WTC11 (cell line): ENCODE measurements around the gene ZNF304. TPM values are rescaled to one million over a fixed set of nuclear protein-coding genes. Genes with fewer than 3 reads are reported as not detected.

Experiments
- ATAC-seq: fragments of 200-7000 bp; cut with Tn5 transposase; 2 replicates; pipeline ENCODE4 v1.10.0; 2021; ENCODE audit warnings: mild to moderate bottlenecking, moderate library complexity
- CTCF ChIA-PET: fragments of 300-600 bp; sonication (Branson Sonifier 250); formaldehyde crosslinking; loops from one replicate; lab custom pipeline; 2021; ENCODE audit warnings: antibody characterized with exemption; lab: Charles Lee
- POLR2A ChIA-PET: fragments of 350-600 bp; sonication (Branson Sonifier 250); formaldehyde crosslinking; loops from one replicate; lab custom pipeline; 2021; ENCODE audit warnings: antibody characterized with exemption; lab: Charles Lee
- DNase-seq: peaks from one replicate; pipeline ENCODE4 v3.0.0; 2021; ENCODE audit warnings: low spot score
- H3K27ac Mint-ChIP-seq: 2 replicates; pipeline ENCODE4 v1.8.0; 2021; ENCODE audit warnings: mixed read lengths
- H3K27me3 Mint-ChIP-seq: 2 replicates; pipeline ENCODE4 v1.8.0; 2021; ENCODE audit warnings: low read depth, mild to moderate bottlenecking, moderate library complexity, mixed read lengths
- H3K36me3 Mint-ChIP-seq: 2 replicates; pipeline ENCODE4 v1.8.0; 2021; ENCODE audit warnings: mixed read lengths
- H3K4me1 Mint-ChIP-seq: 2 replicates; pipeline ENCODE4 v1.8.0; 2022; ENCODE audit warnings: mixed read lengths
- H3K4me3 Mint-ChIP-seq: 2 replicates; pipeline ENCODE4 v1.8.0; 2021; ENCODE audit warnings: mild to moderate bottlenecking, moderate library complexity, mixed read lengths
- H3K9me3 Mint-ChIP-seq: 2 replicates; pipeline ENCODE4 v1.8.0; 2021; ENCODE audit warnings: mixed read lengths
- ARID4B ChIP-seq: sonication (generic); formaldehyde crosslinking; IDR thresholded peaks from 2 replicates; pipeline ENCODE4 v1.8.0; 2023; ENCODE audit warnings: missing genetic modification reagents, mild to moderate bottlenecking, borderline replicate concordance
- CDX4 ChIP-seq: fragments of 250-450 bp; sonication (Bioruptor Pico); IDR thresholded peaks from 2 replicates; pipeline ENCODE4 v1.9.0; 2021; ENCODE audit warnings: moderate library complexity, mild to moderate bottlenecking, inconsistent platforms, borderline replicate concordance
- CREB1 ChIP-seq: sonication (generic); formaldehyde crosslinking; IDR thresholded peaks from 2 replicates; pipeline ENCODE4 v1.8.0; 2023; ENCODE audit warnings: mild to moderate bottlenecking, missing genetic modification reagents
- E2F4 ChIP-seq: sonication (generic); formaldehyde crosslinking; IDR thresholded peaks from 2 replicates; pipeline ENCODE4 v1.8.1; 2022; ENCODE audit warnings: low read depth, mild to moderate bottlenecking, moderate library complexity, missing genetic modification reagents, borderline replicate concordance
- NFE2L1 ChIP-seq: sonication (generic); formaldehyde crosslinking; IDR thresholded peaks from 2 replicates; pipeline ENCODE4 v1.8.1; 2023; ENCODE audit warnings: missing genetic modification reagents
- NR2C2 ChIP-seq: sonication (generic); formaldehyde crosslinking; IDR thresholded peaks from 2 replicates; pipeline ENCODE4 v1.8.0; 2022; ENCODE audit warnings: mild to moderate bottlenecking, missing genetic modification reagents
- OVOL2 ChIP-seq: fragments of 250-450 bp; sonication (Bioruptor Pico); IDR thresholded peaks from 2 replicates; pipeline ENCODE4 v1.9.0; 2021; ENCODE audit warnings: mild to moderate bottlenecking, borderline replicate concordance
- SP1 ChIP-seq: sonication (generic); formaldehyde crosslinking; conservative IDR thresholded peaks from 2 replicates; pipeline ENCODE4 v1.8.1; 2022; ENCODE audit warnings: missing genetic modification reagents
- ZBTB43 ChIP-seq: sonication (generic); formaldehyde crosslinking; IDR thresholded peaks from 2 replicates; pipeline ENCODE4 v1.8.1; 2023; ENCODE audit warnings: mild to moderate bottlenecking, missing genetic modification reagents
- ZNF317 ChIP-seq: sonication (generic); formaldehyde crosslinking; IDR thresholded peaks from 2 replicates; pipeline ENCODE4 v1.8.1; 2023; ENCODE audit warnings: low read depth, mild to moderate bottlenecking, moderate library complexity, missing genetic modification reagents, borderline replicate concordance
- ZNF512 ChIP-seq: sonication (generic); formaldehyde crosslinking; IDR thresholded peaks from 2 replicates; pipeline ENCODE4 v1.8.1; 2022; ENCODE audit warnings: missing genetic modification reagents, borderline replicate concordance
- total RNA-seq: library from RNA; stranded (reverse); gene quantifications from 3 replicates; pipeline ENCODE4 v1.2.3, GENCODE V29; 2021
- TF ChIP-seq, protein P1 (sequence below): sonication (generic); formaldehyde crosslinking; IDR thresholded peaks from 2 replicates; pipeline ENCODE4 v1.8.0; 2022; ENCODE audit warnings: missing genetic modification reagents
- TF ChIP-seq, protein P2 (sequence below): fragments of 200-600 bp; IDR thresholded peaks from 2 replicates; pipeline ENCODE4 v1.8.0; 2022; ENCODE audit warnings: antibody characterized with exemption
- TF ChIP-seq, protein P3 (sequence below): fragments of 250-450 bp; sonication (Bioruptor Pico); IDR thresholded peaks from 2 replicates; pipeline ENCODE4 v1.9.0; 2021; ENCODE audit warnings: mild to moderate bottlenecking, borderline replicate concordance

Gene ZNF304
- total RNA-seq, 1 experiment from 2014 or later: 11.0 TPM

DNA sequence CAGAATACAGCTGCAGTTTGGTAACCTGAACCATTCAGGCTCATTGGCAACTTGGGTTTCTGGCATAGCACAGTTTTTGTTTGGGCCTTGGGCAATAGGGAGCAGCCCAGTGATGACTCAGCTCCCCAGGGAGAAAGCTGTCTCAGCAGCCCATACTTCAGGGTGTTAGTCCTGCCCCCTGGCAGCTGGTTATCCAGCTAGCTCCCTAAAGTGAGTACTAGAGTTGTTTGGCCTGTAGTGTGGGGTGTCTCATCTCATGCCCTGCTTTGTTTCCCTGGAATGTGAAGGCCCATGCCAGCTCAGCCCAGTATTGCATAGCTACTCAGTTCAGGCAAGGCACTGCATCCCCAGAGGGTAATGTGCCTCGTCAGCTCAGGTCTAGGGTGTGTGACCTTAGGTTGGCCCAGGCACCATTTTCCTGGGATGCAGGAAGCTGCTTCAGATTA, 49.0 kb upstream of the ZNF304 start (continued):
- TF ChIP-seq NFE2L1 (CRISPR knock-in tag) (no peak), E2F4 (CRISPR knock-in tag) (no peak), OVOL2 (no peak), ZBTB43 (CRISPR knock-in tag) (no peak)
- TF ChIP-seq, protein P1, sequence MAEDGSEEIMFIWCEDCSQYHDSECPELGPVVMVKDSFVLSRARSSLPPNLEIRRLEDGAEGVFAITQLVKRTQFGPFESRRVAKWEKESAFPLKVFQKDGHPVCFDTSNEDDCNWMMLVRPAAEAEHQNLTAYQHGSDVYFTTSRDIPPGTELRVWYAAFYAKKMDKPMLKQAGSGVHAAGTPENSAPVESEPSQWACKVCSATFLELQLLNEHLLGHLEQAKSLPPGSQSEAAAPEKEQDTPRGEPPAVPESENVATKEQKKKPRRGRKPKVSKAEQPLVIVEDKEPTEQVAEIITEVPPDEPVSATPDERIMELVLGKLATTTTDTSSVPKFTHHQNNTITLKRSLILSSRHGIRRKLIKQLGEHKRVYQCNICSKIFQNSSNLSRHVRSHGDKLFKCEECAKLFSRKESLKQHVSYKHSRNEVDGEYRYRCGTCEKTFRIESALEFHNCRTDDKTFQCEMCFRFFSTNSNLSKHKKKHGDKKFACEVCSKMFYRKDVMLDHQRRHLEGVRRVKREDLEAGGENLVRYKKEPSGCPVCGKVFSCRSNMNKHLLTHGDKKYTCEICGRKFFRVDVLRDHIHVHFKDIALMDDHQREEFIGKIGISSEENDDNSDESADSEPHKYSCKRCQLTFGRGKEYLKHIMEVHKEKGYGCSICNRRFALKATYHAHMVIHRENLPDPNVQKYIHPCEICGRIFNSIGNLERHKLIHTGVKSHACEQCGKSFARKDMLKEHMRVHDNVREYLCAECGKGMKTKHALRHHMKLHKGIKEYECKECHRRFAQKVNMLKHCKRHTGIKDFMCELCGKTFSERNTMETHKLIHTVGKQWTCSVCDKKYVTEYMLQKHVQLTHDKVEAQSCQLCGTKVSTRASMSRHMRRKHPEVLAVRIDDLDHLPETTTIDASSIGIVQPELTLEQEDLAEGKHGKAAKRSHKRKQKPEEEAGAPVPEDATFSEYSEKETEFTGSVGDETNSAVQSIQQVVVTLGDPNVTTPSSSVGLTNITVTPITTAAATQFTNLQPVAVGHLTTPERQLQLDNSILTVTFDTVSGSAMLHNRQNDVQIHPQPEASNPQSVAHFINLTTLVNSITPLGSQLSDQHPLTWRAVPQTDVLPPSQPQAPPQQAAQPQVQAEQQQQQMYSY (CRISPR knock-in tag): no peak

DNA sequence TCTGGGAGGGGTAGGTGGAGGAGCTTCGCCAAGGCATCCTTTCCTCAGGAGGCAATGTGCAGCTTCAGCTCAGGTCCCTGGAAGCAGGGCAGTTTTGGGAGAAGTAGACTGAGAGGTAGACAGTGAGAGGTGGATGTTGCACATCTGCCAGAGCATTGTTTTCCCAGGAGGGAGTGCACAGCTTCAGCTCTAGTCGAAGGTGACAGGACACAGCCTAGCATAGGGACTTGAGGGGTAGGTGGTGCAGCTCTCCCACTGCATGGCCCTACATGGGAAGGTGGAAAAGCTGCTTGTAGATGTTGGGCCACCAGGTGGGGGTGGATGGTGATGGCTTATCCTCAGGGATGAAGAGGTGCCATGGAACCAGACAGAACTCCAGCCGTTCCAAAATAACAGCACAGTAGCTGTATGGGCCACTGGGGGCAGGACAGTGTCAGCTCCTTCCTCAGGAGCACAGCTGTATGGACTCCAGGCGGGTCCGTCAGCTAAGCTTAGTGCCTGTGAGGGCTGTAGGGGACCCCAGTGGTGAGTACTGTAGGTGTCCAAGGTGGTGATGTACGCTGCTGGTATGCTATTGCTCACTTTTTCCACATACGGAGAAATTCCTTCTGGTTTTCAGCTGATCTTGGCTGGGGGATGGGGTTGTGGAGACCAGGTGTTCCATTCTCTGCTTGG, 48.2 kb upstream of the ZNF304 start:
- ChIA-PET POLR2A (interaction anchor here (1.0 to 1.2 kb wide), 2 partner anchors 10 to 15 kb away, joined by 3 read pairs; no protein-coding TSS in a partner anchor), CTCF (interaction anchor here (0.8 to 2.5 kb wide), 5 partner anchors 15 to 103 kb away, joined by 3 to 11 read pairs (median 9); partner anchors contain the start of genes ZNF304 and ZNF548)
- Mint-ChIP-seq H3K27me3 (no peaks in the 10 kb centered on the region), H3K9me3 (no peaks in the 10 kb centered on the region), H3K36me3 (peaks cover 22% of the 10 kb centered on the region), H3K4me1 (0 out of 2 replicates have a peak, but pooled peaks cover 2% of the 10 kb centered on the region), H3K27ac (peak overlapping the region; percentile 42), H3K4me3 (no peak overlapping the region)
- peak; percentile 24 for DNase-seq
- peak; percentile 89 for ATAC-seq
- TF ChIP-seq NR2C2 (CRISPR knock-in tag) (no peak), ZNF317 (CRISPR knock-in tag) (no peak), ZNF512 (CRISPR knock-in tag) (no peak), ARID4B (CRISPR knock-in tag) (no peak), CDX4 (CRISPR knock-in tag) (no peak), NFE2L1 (CRISPR knock-in tag) (no peak), SP1 (CRISPR knock-in tag) (no peak), CREB1 (CRISPR knock-in tag) (no peak)
- TF ChIP-seq, protein P2, sequence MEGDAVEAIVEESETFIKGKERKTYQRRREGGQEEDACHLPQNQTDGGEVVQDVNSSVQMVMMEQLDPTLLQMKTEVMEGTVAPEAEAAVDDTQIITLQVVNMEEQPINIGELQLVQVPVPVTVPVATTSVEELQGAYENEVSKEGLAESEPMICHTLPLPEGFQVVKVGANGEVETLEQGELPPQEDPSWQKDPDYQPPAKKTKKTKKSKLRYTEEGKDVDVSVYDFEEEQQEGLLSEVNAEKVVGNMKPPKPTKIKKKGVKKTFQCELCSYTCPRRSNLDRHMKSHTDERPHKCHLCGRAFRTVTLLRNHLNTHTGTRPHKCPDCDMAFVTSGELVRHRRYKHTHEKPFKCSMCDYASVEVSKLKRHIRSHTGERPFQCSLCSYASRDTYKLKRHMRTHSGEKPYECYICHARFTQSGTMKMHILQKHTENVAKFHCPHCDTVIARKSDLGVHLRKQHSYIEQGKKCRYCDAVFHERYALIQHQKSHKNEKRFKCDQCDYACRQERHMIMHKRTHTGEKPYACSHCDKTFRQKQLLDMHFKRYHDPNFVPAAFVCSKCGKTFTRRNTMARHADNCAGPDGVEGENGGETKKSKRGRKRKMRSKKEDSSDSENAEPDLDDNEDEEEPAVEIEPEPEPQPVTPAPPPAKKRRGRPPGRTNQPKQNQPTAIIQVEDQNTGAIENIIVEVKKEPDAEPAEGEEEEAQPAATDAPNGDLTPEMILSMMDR: no peak
- TF ChIP-seq, protein P3, sequence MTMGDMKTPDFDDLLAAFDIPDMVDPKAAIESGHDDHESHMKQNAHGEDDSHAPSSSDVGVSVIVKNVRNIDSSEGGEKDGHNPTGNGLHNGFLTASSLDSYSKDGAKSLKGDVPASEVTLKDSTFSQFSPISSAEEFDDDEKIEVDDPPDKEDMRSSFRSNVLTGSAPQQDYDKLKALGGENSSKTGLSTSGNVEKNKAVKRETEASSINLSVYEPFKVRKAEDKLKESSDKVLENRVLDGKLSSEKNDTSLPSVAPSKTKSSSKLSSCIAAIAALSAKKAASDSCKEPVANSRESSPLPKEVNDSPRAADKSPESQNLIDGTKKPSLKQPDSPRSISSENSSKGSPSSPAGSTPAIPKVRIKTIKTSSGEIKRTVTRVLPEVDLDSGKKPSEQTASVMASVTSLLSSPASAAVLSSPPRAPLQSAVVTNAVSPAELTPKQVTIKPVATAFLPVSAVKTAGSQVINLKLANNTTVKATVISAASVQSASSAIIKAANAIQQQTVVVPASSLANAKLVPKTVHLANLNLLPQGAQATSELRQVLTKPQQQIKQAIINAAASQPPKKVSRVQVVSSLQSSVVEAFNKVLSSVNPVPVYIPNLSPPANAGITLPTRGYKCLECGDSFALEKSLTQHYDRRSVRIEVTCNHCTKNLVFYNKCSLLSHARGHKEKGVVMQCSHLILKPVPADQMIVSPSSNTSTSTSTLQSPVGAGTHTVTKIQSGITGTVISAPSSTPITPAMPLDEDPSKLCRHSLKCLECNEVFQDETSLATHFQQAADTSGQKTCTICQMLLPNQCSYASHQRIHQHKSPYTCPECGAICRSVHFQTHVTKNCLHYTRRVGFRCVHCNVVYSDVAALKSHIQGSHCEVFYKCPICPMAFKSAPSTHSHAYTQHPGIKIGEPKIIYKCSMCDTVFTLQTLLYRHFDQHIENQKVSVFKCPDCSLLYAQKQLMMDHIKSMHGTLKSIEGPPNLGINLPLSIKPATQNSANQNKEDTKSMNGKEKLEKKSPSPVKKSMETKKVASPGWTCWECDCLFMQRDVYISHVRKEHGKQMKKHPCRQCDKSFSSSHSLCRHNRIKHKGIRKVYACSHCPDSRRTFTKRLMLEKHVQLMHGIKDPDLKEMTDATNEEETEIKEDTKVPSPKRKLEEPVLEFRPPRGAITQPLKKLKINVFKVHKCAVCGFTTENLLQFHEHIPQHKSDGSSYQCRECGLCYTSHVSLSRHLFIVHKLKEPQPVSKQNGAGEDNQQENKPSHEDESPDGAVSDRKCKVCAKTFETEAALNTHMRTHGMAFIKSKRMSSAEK (CRISPR knock-in tag): no peak
